HG03520 (cell line): ENCODE results near the gene SPNS3.

Experiments used
- ATAC-seq: cut with Tn5 transposase; IDR thresholded peaks from one replicate; pipeline ENCODE4 v1.9.1; 2021; ENCODE audit warnings: mild to moderate bottlenecking, moderate library complexity; ENCODE audit not compliant: unreplicated experiment

Gene SPNS3

DNA sequence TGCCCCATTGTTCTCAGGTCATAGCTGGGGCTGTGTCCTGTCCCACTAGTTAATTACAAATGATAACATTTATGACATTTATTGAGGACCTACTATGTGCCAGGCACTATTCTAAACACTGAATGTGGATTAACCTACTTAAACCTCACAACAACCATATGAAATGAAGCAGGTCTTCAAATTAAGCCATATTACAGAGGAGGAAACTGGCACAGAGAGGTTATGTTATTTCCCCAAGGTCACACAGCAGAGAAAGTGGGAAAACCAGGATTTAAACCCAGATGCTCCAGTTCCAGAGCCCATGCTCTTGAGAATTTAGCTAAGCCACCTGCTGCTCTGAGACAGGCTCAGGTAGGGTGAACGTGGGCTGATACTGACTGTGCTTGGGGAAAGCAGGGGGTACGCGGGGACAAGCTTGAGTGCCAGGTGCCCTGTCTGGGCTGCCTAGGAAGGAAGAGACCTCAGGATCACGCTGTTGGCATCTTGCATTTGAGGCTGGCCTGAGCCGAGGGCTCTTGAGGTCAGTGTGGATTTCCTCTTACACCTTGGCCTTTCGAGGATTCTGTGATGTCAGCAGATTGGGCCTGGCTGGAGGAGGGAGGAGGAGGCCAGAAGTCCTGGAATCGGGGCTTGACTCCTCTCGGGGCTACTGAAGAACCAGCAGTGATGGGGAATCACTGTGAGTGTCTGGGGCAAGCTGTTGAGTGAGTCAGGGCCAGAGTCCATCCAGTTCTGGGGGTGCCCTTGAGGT is 73.8 kb downstream of the SPNS3 start:
- no peak for ATAC-seq

DNA sequence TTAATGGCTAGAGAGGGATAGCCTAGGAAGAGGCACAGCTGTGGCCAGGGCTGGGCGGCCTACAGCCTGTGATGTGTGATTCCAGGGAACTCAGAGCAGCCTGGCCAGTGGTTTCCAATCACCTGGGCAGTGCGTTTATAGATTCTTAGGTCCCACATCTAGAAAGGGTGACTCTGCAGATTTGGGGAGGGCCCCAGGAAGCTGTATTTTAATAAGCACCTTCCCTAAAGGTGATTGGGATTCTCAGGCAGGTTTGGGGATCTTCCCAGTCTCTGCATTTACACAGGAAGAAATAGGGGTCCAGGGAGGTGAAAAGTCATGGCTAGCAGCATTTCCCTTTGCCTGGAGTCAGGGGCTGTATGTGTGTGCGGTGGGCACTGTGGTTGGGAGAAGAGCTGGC is 74.5 kb downstream of the SPNS3 start:
- ATAC-seq = no peak

- ATAC-seq = no peak
These were observed 75.7 kb downstream of the SPNS3 start for GRCh38 chr17:4509401-4509800.

GRCh38 chr17:4509923-4510617 is 76.3 kb downstream of the SPNS3 start:
- no peak for ATAC-seq

DNA sequence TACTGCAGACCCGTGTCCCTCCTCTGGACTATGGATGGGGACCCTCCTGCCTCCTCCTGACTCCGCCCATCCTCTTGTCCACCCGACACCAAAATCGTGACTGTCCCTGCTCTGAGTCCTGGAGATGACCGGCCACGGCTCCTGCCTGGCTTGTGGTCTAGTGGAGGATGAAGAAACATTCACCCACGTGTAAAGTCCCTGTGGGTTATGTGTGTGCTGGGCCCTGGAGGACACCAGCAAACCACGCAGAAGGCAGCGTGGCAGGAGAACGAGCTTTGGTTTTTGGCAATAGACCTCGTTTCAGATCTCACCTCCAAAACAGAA is 76.8 kb downstream of the SPNS3 start:
- ATAC-seq = no peak

DNA sequence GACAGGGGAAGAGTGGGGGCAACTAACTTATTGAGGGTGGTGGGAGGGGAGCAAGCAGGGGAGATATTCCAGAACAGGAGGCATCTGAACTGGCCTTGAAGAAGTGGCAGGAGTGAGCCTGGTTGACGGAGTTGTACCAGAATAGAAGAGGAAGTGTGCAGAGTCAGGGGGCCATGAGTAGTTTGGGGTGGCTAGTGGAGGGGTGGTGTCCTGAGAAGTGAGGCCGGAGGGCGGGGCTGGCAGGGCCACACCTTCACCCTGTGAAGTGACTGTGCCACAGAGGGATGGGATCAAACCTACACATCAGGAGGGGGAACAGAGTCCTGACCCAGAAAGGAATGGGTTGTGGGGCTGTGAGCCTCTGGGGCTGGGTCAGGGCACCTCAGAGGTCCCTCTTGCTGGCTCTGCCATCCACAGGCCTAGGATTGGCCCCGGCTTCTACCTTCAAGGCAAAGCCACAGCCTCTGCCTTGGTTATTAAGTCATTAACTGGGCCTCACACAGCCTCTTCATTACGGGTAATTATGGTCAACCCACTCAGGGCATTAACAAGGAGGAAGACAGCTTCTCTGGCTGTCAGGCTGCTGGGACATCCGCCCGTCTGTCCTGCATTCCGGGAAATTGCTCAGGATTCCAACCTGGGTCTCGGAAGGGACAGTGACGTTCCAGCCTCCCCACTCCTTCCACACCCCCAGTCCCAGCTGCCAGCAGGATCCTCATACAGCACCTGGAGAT is 77.6 kb downstream of the SPNS3 start:
- no peak for ATAC-seq

GRCh38 chr17:4512156-4513112 is 78.7 kb downstream of the SPNS3 start:
- ATAC-seq = no peak

DNA sequence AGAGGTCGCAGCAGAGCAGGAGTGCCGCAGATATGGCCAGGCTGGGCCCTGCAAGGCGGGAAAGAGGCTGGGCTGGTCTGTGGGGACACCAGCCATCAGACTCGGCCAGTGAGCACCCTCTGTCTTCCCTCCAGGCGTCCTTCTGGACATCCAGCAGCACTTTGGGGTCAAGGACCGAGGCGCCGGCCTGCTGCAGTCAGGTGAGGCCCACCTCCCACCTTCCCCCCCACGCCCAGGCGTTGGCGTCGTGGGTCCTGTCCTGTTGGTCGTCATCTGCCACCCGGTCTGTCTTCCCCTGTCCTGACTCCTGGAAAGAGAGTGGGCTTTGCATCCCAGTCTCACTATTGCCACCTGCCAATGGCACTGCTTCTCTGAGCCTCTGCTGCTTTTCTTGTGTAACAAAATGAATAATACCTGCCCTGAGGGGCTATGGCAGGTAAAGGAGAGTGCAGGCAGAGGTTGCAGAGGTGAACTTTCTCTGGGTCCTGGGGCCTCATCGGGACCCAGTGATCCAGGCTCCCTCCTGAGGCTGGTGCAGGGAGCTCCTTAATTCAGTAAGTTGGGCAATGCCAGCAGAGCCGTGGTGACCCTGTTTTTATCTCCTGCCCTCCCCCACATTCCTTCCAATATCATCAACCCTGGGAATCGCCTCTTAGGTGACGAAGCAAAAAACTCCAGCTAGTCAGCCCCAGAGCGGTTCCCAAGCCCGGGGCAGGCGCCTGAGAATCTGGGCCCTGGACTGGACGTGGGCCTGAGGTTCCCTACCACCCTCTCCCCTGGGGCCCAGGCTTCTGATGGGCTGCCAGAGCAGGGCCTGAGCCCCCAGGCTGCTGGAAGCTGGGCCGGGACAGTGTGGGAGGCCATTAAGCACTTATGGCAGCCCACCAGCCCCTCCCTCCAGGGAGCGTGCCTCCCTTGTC is 79.6 kb downstream of the SPNS3 start:
- no peak for ATAC-seq

- no peak for ATAC-seq
These were observed 80.5 kb downstream of the SPNS3 start for GRCh38 chr17:4514206-4514605.

DNA sequence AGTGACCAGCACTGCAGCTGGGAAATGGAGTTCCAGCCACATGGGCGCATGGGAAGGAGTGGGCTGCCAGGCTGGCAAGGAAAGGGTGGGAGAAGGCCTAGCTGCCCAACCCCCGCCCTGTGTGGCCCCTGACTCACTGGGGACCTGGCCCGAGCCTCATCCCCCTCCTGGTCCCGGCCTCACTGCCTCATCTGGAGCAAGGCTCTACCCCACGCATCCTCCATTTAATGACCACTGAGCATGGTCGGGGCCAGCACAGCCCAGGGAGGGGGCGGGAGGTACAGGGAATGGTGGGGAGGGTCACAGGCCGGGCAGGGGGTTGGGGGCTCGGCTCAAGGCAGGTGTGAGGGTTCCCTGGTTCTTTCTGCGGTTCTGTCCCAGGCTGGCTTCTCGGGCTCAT is 81.0 kb downstream of the SPNS3 start:
- no peak for ATAC-seq

DNA sequence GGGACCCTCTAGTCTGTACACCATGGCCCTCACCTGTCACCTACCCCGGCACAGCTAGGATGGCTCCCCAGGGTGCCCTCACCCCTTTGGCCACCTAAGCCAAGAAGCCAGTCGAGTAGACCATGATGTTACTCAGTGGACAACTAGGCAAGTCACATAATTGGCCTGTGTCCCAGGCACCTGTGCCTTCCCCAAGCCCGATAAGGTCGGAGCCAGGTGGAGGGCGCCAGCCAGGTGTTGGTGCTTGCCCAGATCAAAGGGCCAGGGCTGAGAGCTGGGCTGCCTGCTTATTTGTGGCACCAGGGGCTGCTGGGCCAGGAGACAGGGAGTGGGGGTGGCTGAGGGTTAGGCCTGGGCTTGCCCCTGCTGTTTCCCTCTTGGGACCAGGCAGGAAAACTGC is 81.8 kb downstream of the SPNS3 start:
- no peak for ATAC-seq

- ATAC-seq = no peak
These were observed 83.0 kb downstream of the SPNS3 start for GRCh38 chr17:4516735-4517134.

- ATAC-seq = no peak
These were observed 85.2 kb downstream of the SPNS3 start for GRCh38 chr17:4518901-4519300.

DNA sequence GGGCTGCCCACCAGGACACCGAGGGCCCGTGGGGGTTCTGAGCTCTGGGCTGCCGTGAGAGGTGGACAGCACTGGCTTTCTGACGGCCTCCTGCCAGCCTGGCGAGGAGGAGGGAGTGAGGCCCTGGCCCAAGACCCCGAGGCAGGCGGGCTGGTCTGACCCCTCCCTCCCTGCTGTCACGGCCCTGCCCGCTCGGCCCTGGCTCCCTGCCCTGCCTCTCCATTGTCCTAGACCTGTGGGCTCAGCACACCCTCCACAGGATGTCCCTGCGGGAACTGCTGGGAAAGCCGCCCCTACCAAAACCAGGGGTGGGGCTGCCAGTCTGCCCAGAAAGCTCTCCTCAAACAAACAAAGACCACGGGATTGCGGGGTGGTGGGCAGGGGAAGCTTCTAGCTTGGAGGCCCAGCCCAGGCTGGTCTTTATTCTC is 85.6 kb downstream of the SPNS3 start:
- ATAC-seq = no peak

DNA sequence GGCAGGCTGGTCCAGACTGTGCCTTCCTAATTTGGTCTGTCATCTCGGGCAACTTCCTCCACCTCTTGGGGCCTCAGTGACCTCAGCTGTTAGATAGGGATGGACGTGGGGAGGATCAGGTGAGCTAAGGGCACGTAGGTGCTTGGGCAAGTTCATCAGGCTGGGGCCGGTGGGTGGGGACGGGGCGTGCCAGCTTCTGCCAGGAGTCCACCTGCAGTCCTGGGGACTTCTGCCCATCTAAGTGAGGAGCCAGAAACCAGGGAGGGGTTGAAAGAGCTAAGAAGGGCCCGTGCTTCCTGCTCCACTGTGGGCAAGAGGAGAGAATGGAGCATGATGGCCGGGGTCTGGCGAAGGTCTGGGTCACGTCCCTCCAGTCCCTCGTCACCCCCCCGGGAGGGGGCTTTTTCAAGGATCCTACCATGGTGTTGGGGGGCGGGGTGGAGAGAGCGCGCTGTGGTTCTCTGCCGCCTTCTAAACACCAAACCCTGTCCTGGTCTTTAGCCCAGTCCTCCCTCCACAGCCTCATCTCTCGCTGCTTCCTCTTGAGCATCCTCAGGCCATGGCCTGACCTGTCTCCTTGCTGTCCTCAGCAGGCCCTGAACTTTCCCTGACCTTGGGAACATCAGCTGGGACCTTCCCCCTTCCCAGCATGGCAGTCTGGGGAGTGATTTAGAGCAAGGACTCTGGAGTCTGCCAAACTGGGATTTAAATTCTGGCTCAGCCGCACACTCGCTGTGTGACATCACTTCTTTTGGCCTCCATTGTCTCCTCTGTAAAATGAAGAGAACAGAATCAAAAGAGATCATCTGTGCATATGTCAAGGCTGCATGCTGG is 86.5 kb downstream of the SPNS3 start:
- ATAC-seq = no peak

DNA sequence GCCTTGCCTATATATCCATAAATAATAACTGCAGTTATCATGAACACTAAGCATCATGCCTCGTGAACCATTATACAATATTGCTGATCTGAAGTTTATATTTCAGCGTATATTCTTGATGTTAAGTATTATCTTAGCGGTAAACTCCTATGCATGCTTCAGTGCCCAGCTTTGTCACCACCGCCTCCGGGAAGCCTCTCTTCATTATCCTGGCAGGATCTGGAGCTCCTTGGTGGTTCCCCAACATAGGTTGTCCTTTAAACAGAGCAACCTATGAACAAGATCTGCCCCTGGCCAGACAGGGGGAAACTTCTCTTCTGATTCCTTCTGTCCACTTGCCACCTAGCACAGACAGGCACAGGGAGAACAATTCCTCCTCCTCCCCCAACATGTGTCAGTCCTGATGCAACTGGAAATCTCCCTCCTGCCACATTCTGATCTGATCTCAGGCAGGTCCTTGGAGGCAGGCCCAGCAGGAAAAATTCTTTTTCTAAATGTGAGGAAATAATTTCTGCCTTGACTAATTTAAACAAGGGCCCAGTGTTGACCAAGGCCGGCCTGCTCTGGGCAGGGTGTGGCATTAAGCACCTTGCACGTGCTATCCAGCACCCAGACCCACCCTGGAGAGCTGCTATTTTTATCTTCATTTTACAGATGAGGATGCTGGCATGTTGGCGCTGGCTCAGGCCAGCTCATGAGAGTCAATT is 87.3 kb downstream of the SPNS3 start:
- ATAC-seq = no peak

- no peak for ATAC-seq
These were observed 88.9 kb downstream of the SPNS3 start for GRCh38 chr17:4522661-4523060.

DNA sequence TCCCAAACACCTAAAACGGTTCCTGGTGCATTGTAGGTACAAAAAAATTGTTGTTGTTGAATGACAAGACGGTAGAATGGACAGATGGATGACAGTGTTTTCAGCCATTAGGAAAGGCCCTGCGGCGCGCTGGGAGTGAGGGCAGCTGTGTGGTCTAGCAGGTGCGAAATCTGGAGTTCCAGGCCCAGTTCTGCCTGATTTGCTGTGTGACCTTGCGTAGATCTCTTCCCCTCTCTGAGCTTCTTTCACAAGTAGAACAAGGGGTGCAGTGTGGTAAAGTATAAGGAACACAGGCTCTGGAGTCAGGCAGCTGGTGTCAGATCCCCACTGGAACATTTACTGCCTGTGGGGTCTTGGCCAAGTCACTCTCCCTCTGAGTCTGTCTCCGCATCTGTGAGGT is 90.2 kb downstream of the SPNS3 start:
- ATAC-seq = no peak
